Placental epithelial cell (primary cell): ENCODE results near the gene EIF2A. TPM values are rescaled to one million over a fixed set of nuclear protein-coding genes. Genes with fewer than 3 reads are reported as not detected.

Source experiments
- total RNA-seq: library from RNA; depleted of rRNA; stranded (reverse); fragments of >200 nt; gene quantifications from 2 replicates; pipeline ENCODE4 v1.2.3, GENCODE V29; 2012

The EIF2A gene
- total RNA-seq, result 177 and 229 TPM in 2 replicates

GRCh38 chr3:150546226-150547044 lies at the start of gene EIF2A, which contains the start of gene SERP1:
Gene EIF2A, plus strand, starts transcription at chr3:150546787. Its CDS starts 16 bp downstream, at chr3:150546803.
Gene SERP1, minus strand, starts transcription at chr3:150546496. Its CDS starts 361 bp downstream, at chr3:150546135.

GRCh38 chr3:150603153-150603979 lies 56.8 kb downstream of the EIF2A start, which contains the start of gene SELENOT:
Gene SELENOT, plus strand, starts transcription at chr3:150603321. Its CDS starts 42 bp downstream, at chr3:150603363.

Other genes starting within 250 kb of the EIF2A start
- gene TSC22D2, start 138.5 kb upstream of the EIF2A start, total RNA-seq, result 17.6 and 26.3 TPM in 2 replicates
- 203 and 212 TPM in 2 replicates for gene SERP1, start 291 bp upstream of the EIF2A start, total RNA-seq
- 65.6 and 248 TPM in 2 replicates for gene SELENOT, start 56.5 kb downstream of the EIF2A start, total RNA-seq
- 0.33 and 0.39 TPM in 2 replicates for gene ERICH6, start 157.1 kb downstream of the EIF2A start, total RNA-seq
- gene SIAH2, start 216.4 kb downstream of the EIF2A start, total RNA-seq, result 86.0 and 97.5 TPM in 2 replicates